ENCODE results near the gene RFX7. TPM values are rescaled to one million over a fixed set of nuclear protein-coding genes. Genes with fewer than 3 reads are reported as not detected.

Gene RFX7
- total and polyA plus RNA-seq, 2 experiments from 2014 or later = 4.0 to 5.8 TPM

DNA sequence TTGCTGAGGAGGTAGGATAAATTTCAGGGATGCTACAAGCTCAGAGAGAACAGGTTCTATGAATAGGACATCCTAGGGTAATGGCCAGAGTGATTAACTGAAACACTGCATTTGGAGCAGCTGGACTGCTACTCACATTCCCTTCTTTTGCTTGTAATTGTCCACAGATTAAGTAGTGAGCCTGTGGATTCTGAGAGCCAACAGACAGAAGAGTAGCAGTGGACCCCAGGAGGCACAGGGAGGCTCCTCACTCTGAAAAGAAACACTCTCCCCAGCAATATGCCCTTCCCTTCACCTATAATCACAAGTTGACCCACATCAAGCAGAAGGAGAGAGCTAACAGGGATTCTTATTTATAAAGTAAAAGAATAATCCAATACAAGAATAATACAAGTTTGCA is 10.6 kb upstream of the RFX7 start:
- TF ChIP-seq EZH2phosphoT487 (IDR thresholded peaks at IDR 0.05; ENCODE audit: insufficient read depth, low read depth) (no peak), EZH2 (IDR thresholded peaks at IDR 0.05; ENCODE audit: insufficient read depth, poor library complexity, severe bottlenecking) (no peak)
- Histone ChIP-seq H3K36me3 (ENCODE audit: low read depth) (no peaks in the 10 kb centered on the region), H3F3A (ENCODE audit: insufficient read depth) (no peaks in the 10 kb centered on the region), H3K9me3 (ENCODE audit: low read depth) (no peaks in the 10 kb centered on the region), H3K4me3 (no peak overlapping the region), H3K27me3 (replicated peaks; ENCODE audit: insufficient read depth) (no peaks in the 10 kb centered on the region; the same call in 1 of the 2 replicates), H3K9me2 (ENCODE audit: insufficient read depth) (no peaks in the 10 kb centered on the region), H4K20me1 (ENCODE audit: insufficient read depth) (no peaks in the 10 kb centered on the region), H3K27ac (no peak overlapping the region), H2AFZ (no peak overlapping the region), H3K9ac (no peak overlapping the region), H3K79me2 (ENCODE audit: insufficient read depth) (no peaks in the 10 kb centered on the region), H3K4me1 (ENCODE audit: insufficient read depth) (no peaks in the 10 kb centered on the region), H3K4me2 (ENCODE audit: unreplicated experiment) (no peak overlapping the region)
- no peak for DNase-seq
- in situ Hi-C loops (cut with MboI) = no loop called here

DNA sequence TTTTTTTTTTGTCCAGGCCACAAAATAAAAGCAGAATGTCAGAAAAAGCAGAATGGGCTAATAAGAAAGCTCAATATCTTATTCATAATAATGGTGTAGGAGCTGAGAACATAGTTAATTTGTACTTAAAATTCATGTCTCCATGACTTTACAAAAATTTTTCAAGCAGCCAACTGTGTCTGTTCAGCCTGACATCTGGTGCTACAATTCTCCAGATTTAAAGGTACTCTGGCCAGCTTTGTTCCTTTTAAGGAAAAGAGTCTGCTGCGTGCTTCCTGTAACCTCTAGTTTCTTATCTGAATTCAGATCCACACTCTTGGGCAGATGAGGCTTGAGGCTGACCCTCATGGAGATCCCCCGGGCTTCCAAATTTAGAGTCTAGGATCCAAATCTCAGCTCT is 8.7 kb upstream of the RFX7 start:
- Histone ChIP-seq H3K4me1 (ENCODE audit: insufficient read depth) (no peaks in the 10 kb centered on the region), H3K36me3 (ENCODE audit: low read depth) (no peaks in the 10 kb centered on the region), H3K9ac (no peak overlapping the region), H3K27me3 (replicated peaks; ENCODE audit: insufficient read depth) (no peaks in the 10 kb centered on the region; the same call in 1 of the 2 replicates), H3K4me2 (ENCODE audit: unreplicated experiment) (no peak overlapping the region), H3K79me2 (ENCODE audit: insufficient read depth) (no peaks in the 10 kb centered on the region), H3K9me3 (ENCODE audit: low read depth) (no peaks in the 10 kb centered on the region), H3K27ac (no peak overlapping the region), H4K20me1 (ENCODE audit: insufficient read depth) (no peaks in the 10 kb centered on the region), H3K9me2 (ENCODE audit: insufficient read depth) (no peaks in the 10 kb centered on the region), H3F3A (ENCODE audit: insufficient read depth) (no peaks in the 10 kb centered on the region), H3K4me3 (no peak overlapping the region), H2AFZ (no peak overlapping the region)
- in situ Hi-C loops (cut with MboI) = no loop called here
- 45 to 59% methylated on average over 2 of the region's 2 CpGs for WGBS, 2 experiments (ENCODE audit: low coverage in 1 of 2, low lambda C conversion rate in 2 of 2, missing lambda C conversion rate in 2 of 2)
- no peak for TF ChIP-seq EZH2phosphoT487 (IDR thresholded peaks at IDR 0.05; ENCODE audit: insufficient read depth, low read depth)
- TF ChIP-seq EZH2 (IDR thresholded peaks at IDR 0.05; ENCODE audit: insufficient read depth, poor library complexity, severe bottlenecking) = no peak
- no peak for DNase-seq

DNA sequence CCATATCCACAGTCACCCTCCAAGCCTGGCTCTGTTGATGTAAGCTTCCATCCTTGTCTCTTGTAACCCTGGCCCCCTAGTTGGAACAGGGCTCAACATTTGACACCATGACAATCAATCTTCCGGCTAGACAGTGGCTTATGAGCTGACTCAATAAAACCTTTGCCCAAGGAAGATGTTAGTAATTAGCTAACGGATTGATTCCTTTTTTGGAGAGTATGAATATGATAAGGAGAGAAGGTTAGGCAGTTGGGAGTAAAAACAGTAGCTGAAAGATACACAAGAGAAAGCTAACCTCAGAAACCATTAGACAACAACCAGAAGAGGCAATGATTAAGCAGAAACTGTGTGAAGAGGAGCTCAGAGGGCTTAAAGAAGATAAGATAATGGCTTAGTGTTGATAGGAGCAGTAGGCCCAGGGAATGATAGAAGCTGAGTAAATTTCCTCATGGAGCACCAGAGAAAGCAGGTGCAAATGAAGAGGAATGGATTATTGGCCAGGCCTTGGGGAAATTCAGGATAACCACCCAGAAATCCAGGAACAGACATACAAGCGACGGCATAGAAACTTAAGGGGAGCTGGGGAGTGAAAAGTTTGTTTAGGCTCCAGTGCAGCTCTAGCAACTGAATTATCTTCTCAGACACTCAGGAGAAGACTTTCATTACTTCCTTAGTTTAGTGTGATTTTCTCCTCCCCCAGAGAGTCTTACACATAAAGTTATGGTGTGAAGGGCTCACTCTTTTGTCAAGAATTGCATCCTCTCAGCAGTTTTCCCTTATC is 7.8 kb upstream of the RFX7 start:
- Histone ChIP-seq H3K9ac (no peak overlapping the region), H3K27ac (no peak overlapping the region), H4K20me1 (ENCODE audit: insufficient read depth) (no peaks in the 10 kb centered on the region), H3K79me2 (ENCODE audit: insufficient read depth) (no peaks in the 10 kb centered on the region), H3K4me3 (no peak overlapping the region), H3K36me3 (ENCODE audit: low read depth) (no peaks in the 10 kb centered on the region), H3K9me2 (ENCODE audit: insufficient read depth) (no peaks in the 10 kb centered on the region), H2AFZ (no peak overlapping the region), H3K4me2 (ENCODE audit: unreplicated experiment) (no peak overlapping the region), H3K27me3 (replicated peaks; ENCODE audit: insufficient read depth) (no peaks in the 10 kb centered on the region; the same call in 1 of the 2 replicates), H3F3A (ENCODE audit: insufficient read depth) (no peaks in the 10 kb centered on the region), H3K9me3 (ENCODE audit: low read depth) (no peaks in the 10 kb centered on the region), H3K4me1 (ENCODE audit: insufficient read depth) (no peaks in the 10 kb centered on the region)
- in situ Hi-C loops (cut with MboI) = no loop called here
- no peak for DNase-seq
- TF ChIP-seq EZH2 (IDR thresholded peaks at IDR 0.05; ENCODE audit: insufficient read depth, poor library complexity, severe bottlenecking) = no peak
- no peak for TF ChIP-seq EZH2phosphoT487 (IDR thresholded peaks at IDR 0.05; ENCODE audit: insufficient read depth, low read depth)
- WGBS, 2 experiments (ENCODE audit: low coverage in 1 of 2, low lambda C conversion rate in 2 of 2, missing lambda C conversion rate in 2 of 2) = 83 to 84% methylated on average over 4 of the region's 4 CpGs

DNA sequence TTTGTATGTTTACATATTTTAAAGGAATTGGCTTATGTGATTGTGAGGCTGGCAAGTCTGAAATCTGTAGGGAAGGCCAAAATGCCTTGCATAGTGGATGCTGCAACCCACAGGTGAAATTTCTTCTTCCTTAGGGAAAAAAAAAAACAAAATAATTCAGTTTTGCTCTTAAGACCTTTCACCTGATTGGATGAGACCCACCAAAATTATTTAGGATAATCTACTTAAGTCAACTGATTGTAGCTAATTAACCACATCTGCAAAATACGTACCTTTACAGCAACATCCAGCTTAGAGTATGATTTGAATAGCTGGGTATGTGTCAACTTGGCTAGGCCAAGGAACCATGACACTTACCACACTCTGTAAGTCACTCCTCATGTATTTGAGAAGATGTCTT is 6.9 kb upstream of the RFX7 start:
- no peaks in the 10 kb centered on the region for H3K9me2 ChIP-seq (ENCODE audit: insufficient read depth)
- H3K36me3 ChIP-seq (ENCODE audit: low read depth) = no peaks in the 10 kb centered on the region
- H3K4me3 ChIP-seq = no peak overlapping the region
- no peaks in the 10 kb centered on the region for H4K20me1 ChIP-seq (ENCODE audit: insufficient read depth)
- in situ Hi-C loops (cut with MboI) = no loop called here
- H2AFZ ChIP-seq = no peak overlapping the region
- no peaks in the 10 kb centered on the region for H3K79me2 ChIP-seq (ENCODE audit: insufficient read depth)
- TF ChIP-seq EZH2 (IDR thresholded peaks at IDR 0.05; ENCODE audit: insufficient read depth, poor library complexity, severe bottlenecking) = no peak
- no peak for TF ChIP-seq EZH2phosphoT487 (IDR thresholded peaks at IDR 0.05; ENCODE audit: insufficient read depth, low read depth)
- no peaks in the 10 kb centered on the region; the same call in 1 of the 2 replicates for H3K27me3 ChIP-seq (replicated peaks; ENCODE audit: insufficient read depth)
- peaks cover 2% of the 10 kb centered on the region; the same call in 1 of the 2 replicates for H3F3A ChIP-seq (ENCODE audit: insufficient read depth)
- H3K27ac ChIP-seq = no peak overlapping the region
- peaks cover 2% of the 10 kb centered on the region for H3K4me1 ChIP-seq (ENCODE audit: insufficient read depth)
- no peaks in the 10 kb centered on the region for H3K9me3 ChIP-seq (ENCODE audit: low read depth)
- 76 to 100% methylated on average over 1 of the region's 1 CpG for WGBS, 2 experiments (ENCODE audit: low coverage in 1 of 2, low lambda C conversion rate in 2 of 2, missing lambda C conversion rate in 2 of 2)
- no peak for DNase-seq
- H3K4me2 ChIP-seq (ENCODE audit: unreplicated experiment) = no peak overlapping the region
- H3K9ac ChIP-seq = no peak overlapping the region
